Caco-2 (cell line): Measurements from ENCODE around the gene S100A4. TPM values are rescaled to one million over a fixed set of nuclear protein-coding genes. Genes with fewer than 3 reads are reported as not detected.

Experiments used
- BruUV-seq: library from RNA; stranded (reverse); fragments of 400-500 nt; replicated peaks from 2 replicates; lab custom pipeline; 2021; lab: Mats Ljungman, UMichigan
- CTCF ChIA-PET: fragments of 300-600 bp; sonication (Branson Sonifier 250); formaldehyde crosslinking; loops from one replicate; lab custom pipeline; 2022; ENCODE audit warnings: antibody characterized with exemption; lab: Charles Lee
- POLR2A ChIA-PET: fragments of 300-600 bp; sonication (Branson Sonifier 250); formaldehyde crosslinking; loops from one replicate; lab custom pipeline; 2022; ENCODE audit warnings: antibody characterized with exemption; lab: Charles Lee
- DNase-seq, 2 experiments: peaks; one replicate each; pipeline versions ENCODE4 v3.0.0 to v3.0.0-alpha.2; 2020 to 2022
- H3K27me3 ChIP-seq: replicated peaks from 2 replicates; pipeline ENCODE4 v1.6.0; 2011; ENCODE audit warnings: low read length; ENCODE audit not compliant: control insufficient read depth, insufficient read depth
- H3K36me3 ChIP-seq: 2 replicates; pipeline ENCODE4 v1.5.1; 2011; ENCODE audit warnings: low read length; ENCODE audit not compliant: control insufficient read depth, insufficient read depth
- H3K4me1 ChIP-seq: fragments of 250-450 bp; sonication (Bioruptor Pico); 2 replicates; pipeline ENCODE4 v1.5.1; 2020; ENCODE audit warnings: mild to moderate bottlenecking
- H3K4me3 ChIP-seq: 2 replicates; pipeline ENCODE4 v1.5.1; 2011; ENCODE audit warnings: low read depth, mild to moderate bottlenecking, control low read depth, low read length
- H3K9me3 ChIP-seq: fragments of 250-450 bp; sonication (Bioruptor Pico); 2 replicates; pipeline ENCODE4 v1.5.1; 2020; ENCODE audit warnings: mild to moderate bottlenecking, moderate library complexity
- H3K27ac Mint-ChIP-seq: one replicate; pipeline ENCODE4 v1.8.0; 2022; ENCODE audit warnings: mixed read lengths; ENCODE audit not compliant: unreplicated experiment
- H3K27me3 Mint-ChIP-seq: one replicate; pipeline ENCODE4 v1.8.0; 2022; ENCODE audit warnings: mixed read lengths; ENCODE audit not compliant: insufficient read depth, unreplicated experiment
- H3K36me3 Mint-ChIP-seq: one replicate; pipeline ENCODE4 v1.8.0; 2022; ENCODE audit warnings: mild to moderate bottlenecking, mixed read lengths; ENCODE audit not compliant: insufficient read depth, unreplicated experiment
- H3K4me1 Mint-ChIP-seq: one replicate; pipeline ENCODE4 v1.8.0; 2022; ENCODE audit warnings: low read depth, mixed read lengths; ENCODE audit not compliant: unreplicated experiment
- H3K4me3 Mint-ChIP-seq: one replicate; pipeline ENCODE4 v1.8.0; 2022; ENCODE audit warnings: mild to moderate bottlenecking, moderate library complexity, mixed read lengths; ENCODE audit not compliant: unreplicated experiment
- H3K9me3 Mint-ChIP-seq: one replicate; pipeline ENCODE4 v1.8.0; 2022; ENCODE audit warnings: mixed read lengths; ENCODE audit not compliant: unreplicated experiment
- intact Hi-C: fragments of 100-400 bp; cut with micrococcal nuclease; formaldehyde crosslinking; loops from one replicate; pipeline ENCODE4 v1.10.0; 2022; ENCODE audit not compliant: unreplicated experiment
- total RNA-seq: library from RNA; stranded (reverse); gene quantifications from 2 replicates; pipeline ENCODE4 v1.2.3, GENCODE V29; 2022
- TF ChIP-seq, protein P1 (sequence below), 2 experiments: fragments of 200-600 bp in 1 of 2; IDR thresholded peaks; 1 replicate in 1 of 2; 2 replicates in 1 of 2; pipeline versions ENCODE4 v1.5.1 to v1.8.0; 2011 to 2022; ENCODE audit warnings: antibody characterized with exemption in 1 of 2, control low read depth in 1 of 2, inconsistent platforms in 1 of 2, low read depth in 1 of 2, low read length in 1 of 2, mild to moderate bottlenecking in 1 of 2, moderate library complexity in 1 of 2; ENCODE audit not compliant: insufficient read depth in 1 of 2, severe bottlenecking in 1 of 2, unreplicated experiment in 1 of 2

S100A4 gene
- total RNA-seq, 1 experiment from 2014 or later: 53.6 TPM

DNA sequence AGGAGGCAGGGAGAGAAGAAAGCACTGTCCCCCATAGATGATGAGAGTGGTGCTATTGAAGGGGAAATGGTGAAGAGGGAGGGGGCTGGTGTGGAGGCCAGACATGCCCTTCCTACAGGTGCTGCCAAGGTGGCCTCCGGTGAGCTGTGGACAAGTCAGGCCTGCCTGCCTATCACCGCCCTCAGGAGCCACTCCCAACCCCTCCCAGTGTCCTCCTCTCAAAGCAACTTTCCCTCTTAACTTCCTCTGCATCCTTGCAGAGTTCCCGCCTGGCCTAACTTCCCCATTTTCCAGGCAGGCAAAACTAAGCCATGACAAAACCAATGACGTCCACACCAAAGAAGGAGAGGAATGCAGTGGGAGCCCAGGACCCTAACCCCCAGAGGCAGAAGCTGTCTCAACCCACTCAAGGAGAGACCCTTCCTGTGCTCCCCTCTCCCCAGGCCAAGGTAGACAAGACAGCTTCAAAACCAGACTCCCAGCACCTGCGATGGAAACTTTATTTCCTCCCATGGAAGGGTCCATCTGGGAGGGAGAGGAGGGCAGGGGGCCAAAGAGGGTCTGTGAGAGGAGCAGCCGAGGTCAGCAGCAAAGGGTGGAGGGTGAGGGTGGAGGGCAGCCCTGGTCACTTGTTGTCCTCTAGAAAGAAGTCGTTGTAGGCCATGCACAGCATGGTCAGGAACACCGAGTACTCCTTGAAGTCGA is 8.8 kb downstream of the S100A4 start:
- BruUV-seq: TSS peak; percentile 81
- Mint-ChIP-seq H3K9me3 (no peaks in the 10 kb centered on the region), H3K4me3 (peak overlapping the region; percentile 95), H3K27ac (peak overlapping the region; percentile 94), H3K27me3 (no peaks in the 10 kb centered on the region), H3K4me1 (peaks cover 33% of the 10 kb centered on the region), H3K36me3 (peaks cover 21% of the 10 kb centered on the region)
- intact Hi-C loops: no loop called here
- ChIA-PET CTCF (interaction anchor here (0.7 kb wide), 1 partner anchor 30 kb away, joined by 4 read pairs; no protein-coding TSS in a partner anchor), POLR2A (interaction anchor here (1.0 to 2.0 kb wide), 3 partner anchors 8 to 29 kb away, joined by 7 to 13 read pairs (median 8); no protein-coding TSS in a partner anchor)
- H3K4me3 ChIP-seq: peak overlapping the region; percentile 44
- no peaks in the 10 kb centered on the region for H3K9me3 ChIP-seq
- H3K36me3 ChIP-seq: no peaks in the 10 kb centered on the region; the same call in 1 of the 2 replicates
- peaks cover 35% of the 10 kb centered on the region for H3K4me1 ChIP-seq
- TF ChIP-seq, protein P1, sequence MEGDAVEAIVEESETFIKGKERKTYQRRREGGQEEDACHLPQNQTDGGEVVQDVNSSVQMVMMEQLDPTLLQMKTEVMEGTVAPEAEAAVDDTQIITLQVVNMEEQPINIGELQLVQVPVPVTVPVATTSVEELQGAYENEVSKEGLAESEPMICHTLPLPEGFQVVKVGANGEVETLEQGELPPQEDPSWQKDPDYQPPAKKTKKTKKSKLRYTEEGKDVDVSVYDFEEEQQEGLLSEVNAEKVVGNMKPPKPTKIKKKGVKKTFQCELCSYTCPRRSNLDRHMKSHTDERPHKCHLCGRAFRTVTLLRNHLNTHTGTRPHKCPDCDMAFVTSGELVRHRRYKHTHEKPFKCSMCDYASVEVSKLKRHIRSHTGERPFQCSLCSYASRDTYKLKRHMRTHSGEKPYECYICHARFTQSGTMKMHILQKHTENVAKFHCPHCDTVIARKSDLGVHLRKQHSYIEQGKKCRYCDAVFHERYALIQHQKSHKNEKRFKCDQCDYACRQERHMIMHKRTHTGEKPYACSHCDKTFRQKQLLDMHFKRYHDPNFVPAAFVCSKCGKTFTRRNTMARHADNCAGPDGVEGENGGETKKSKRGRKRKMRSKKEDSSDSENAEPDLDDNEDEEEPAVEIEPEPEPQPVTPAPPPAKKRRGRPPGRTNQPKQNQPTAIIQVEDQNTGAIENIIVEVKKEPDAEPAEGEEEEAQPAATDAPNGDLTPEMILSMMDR (IDR thresholded peaks at IDR 0.05; ENCODE audit: insufficient read depth in 1 of 2, low read depth in 1 of 2, low read length in 1 of 2, severe bottlenecking in 1 of 2, unreplicated experiment in 1 of 2): no peak
- H3K27me3 ChIP-seq: no peaks in the 10 kb centered on the region
- DNase-seq: no peak

DNA sequence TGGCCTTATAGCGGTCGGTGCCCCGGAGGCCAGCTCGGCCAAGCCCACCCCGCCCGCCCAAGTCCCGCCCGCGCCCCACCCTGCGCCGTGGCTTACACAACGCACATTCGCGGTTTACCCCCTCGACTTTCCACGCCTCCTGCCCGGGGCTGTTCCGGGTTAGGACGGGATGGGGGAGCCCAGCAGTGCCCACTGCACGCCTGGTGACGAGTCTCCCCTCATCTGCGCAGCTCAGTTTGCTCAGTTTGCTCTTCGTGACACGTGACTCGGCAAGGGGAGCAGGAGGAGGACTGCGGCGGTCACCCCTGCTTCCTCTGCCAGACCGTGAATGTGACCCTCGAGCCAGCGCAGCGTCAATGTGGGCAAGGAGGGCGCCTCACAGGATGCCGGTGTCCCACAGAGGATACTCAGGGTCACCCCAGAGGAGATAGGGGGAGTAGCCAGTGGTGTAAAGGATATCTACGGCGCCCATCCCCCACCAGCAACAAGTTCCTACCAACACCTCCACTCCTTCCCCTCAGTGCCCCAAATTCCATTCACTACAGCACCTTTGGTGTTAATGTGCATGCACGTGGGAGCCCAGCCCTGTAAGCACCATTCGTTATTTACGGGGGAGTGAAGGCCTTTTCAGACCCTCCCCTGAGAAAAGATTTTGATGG is 9.5 kb downstream of the S100A4 start:
- Mint-ChIP-seq H3K36me3 (peaks cover 21% of the 10 kb centered on the region), H3K9me3 (no peaks in the 10 kb centered on the region), H3K4me3 (peak overlapping the region; percentile 95), H3K27ac (peak overlapping the region; percentile 94), H3K4me1 (peaks cover 31% of the 10 kb centered on the region), H3K27me3 (no peaks in the 10 kb centered on the region)
- Histone ChIP-seq H3K27me3 (no peaks in the 10 kb centered on the region), H3K9me3 (no peaks in the 10 kb centered on the region), H3K4me1 (peaks cover 37% of the 10 kb centered on the region), H3K36me3 (no peaks in the 10 kb centered on the region; the same call in 1 of the 2 replicates), H3K4me3 (peak overlapping the region; percentile 44)
- POLR2A ChIA-PET: interaction anchor here (0.6 to 2.0 kb wide), 7 partner anchors 9 to 96 kb away, joined by 3 to 13 read pairs (median 7); partner anchors contain the start of gene S100A13
- DNase-seq: peak; percentile 69 to 81
- CTCF ChIA-PET: interaction anchor here (0.6 to 1.9 kb wide), 11 partner anchors 9 to 92 kb away, joined by 3 to 9 read pairs (median 4); partner anchors contain the start of genes S100A13, S100A14 and S100A4
- no TSS peak for BruUV-seq
- intact Hi-C loops: no loop called here
- TF ChIP-seq, protein P1 (IDR thresholded peaks at IDR 0.05; ENCODE audit: insufficient read depth in 1 of 2, low read depth in 1 of 2, low read length in 1 of 2, severe bottlenecking in 1 of 2, unreplicated experiment in 1 of 2): no peak
